ENCODE data around the gene LMBRD1. TPM values are rescaled to one million over a fixed set of nuclear protein-coding genes. Genes with fewer than 3 reads are reported as not detected.
"Not testable (repeated sequence)": the region's sequence is repeated elsewhere in the genome, so short reads cannot be mapped to it uniquely, and the experiment has no call there.

LMBRD1 gene
- total RNA-seq, 1 experiment from 2014 or later, result 16.4 TPM

DNA sequence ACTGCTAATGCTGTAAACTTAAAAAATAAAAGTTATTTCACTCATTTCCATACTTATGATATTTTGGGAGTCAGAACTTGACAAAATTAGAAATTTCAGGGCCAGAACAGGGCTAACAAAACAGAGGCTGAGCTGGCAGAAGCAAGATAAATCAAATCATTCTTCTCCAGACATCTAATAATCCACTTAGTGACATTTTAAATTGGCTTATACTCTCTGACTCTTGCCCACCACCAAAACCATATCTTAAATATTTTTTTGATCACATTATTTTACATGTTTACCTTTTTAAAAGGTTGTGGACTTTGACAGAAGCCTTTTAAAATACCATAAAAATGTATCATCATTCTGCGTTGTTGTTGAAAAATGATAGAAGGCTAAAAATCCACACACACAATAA, 116.5 kb downstream of the LMBRD1 start:
- H3K4me3 ChIP-seq, result no peak overlapping the region
- H3K36me3 ChIP-seq, result no peaks in the 10 kb centered on the region
- H3K27ac ChIP-seq, result no peak overlapping the region
- no peaks in the 10 kb centered on the region for H3K27me3 ChIP-seq (replicated peaks)
- no peaks in the 10 kb centered on the region for H3K4me1 ChIP-seq (replicated peaks)
- DNase-seq (ENCODE audit: low read depth in 1 of 2, low spot score in 2 of 2), result no peak
- no peaks in the 10 kb centered on the region for H3K9me3 ChIP-seq (replicated peaks)

DNA sequence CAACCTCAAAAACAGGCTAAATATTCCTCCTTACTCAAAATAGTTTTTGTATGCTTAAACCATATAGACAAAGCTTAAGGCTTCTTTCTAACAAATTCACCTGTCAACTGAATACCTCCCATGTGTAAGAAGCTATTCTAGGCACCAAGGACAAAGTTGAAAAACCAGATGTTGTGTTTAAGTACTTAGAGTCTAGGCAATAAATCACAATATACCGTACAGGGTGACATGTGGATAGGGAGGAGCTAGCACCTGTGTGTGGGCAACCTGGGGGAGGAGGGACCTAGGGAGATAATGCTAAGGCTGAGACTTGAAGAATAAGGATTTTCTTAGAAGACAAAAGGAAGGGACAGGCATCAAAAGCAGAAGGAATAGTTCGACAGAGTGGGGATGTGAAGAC, 123.5 kb downstream of the LMBRD1 start:
- Histone ChIP-seq H3K4me3 (no peak overlapping the region), H3K27ac (no peak overlapping the region), H3K9me3 (replicated peaks) (no peaks in the 10 kb centered on the region), H3K27me3 (replicated peaks) (no peaks in the 10 kb centered on the region), H3K4me1 (replicated peaks) (no peaks in the 10 kb centered on the region), H3K36me3 (no peaks in the 10 kb centered on the region)
- no peak for DNase-seq (ENCODE audit: low read depth in 1 of 2, low spot score in 2 of 2)

DNA sequence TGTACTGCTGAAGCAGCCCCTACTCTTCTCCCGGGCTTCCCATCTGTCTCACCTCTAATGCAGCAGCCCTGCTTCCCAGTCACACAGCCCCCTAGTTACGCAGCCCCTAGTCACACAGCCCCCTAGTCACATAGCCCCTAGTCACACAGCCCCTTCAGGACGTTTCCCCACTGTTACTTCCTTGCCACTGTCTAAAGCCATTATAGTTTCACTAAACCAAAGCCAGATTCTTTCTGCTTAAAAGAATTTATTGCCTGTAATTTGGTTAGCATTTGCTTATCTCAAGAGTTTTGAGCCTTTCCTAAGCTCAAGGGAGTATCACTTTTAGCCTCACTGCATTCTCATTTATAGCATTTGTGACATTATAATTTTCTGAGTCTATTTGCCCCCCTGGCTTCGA, 127.9 kb downstream of the LMBRD1 start:
- no peak for DNase-seq (ENCODE audit: low read depth in 1 of 2, low spot score in 2 of 2)
- H3K36me3 ChIP-seq, result no peaks in the 10 kb centered on the region
- no peak overlapping the region for H3K27ac ChIP-seq
- H3K4me1 ChIP-seq (replicated peaks), result no peaks in the 10 kb centered on the region
- no peaks in the 10 kb centered on the region for H3K9me3 ChIP-seq (replicated peaks)
- no peak overlapping the region for H3K4me3 ChIP-seq
- no peaks in the 10 kb centered on the region for H3K27me3 ChIP-seq (replicated peaks)

DNA sequence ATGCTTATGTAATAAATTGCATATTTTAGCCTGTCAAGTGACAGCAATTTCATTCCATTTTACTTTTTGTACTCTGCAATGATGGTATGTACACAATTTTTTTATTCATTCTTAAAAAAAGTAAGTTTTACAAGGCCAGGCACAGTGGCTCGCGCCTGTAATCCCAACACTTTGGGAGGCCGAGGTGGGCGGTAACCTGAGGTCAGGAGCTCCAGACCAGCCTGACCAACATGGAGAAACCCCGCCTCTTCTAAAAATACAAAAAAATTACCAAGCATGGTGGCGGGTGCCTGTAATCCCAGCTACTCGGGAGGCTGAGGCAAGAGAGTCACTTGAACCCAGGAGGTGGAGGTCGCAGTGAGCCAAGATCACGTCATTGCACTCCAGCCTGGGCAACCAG, 130.0 kb downstream of the LMBRD1 start:
- not testable (repeated sequence) for H3K27me3 ChIP-seq (replicated peaks); DNase-seq (ENCODE audit: low read depth in 1 of 2, low spot score in 2 of 2); H3K4me1 ChIP-seq (replicated peaks); H3K9me3 ChIP-seq (replicated peaks); H3K4me3 ChIP-seq; H3K36me3 ChIP-seq; H3K27ac ChIP-seq

DNA sequence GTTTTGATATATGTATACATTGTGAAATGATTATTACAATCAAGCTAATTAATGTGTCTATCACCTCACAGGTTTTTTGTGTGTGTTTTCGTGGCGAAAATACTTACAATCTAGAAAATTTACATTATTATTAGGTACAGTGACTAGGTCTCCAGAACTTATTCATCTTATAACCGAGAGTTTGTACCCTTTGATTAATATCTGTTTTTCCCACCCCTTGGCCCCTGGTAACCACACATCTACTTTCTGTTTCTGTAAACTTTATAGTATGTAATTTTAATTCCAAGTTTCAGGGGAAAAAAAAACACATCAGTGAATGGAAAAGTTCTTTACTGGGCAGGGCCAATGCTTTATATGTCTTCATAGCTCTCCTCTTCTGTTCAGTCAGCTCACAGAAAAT, 131.4 kb downstream of the LMBRD1 start:
- no peak for DNase-seq (ENCODE audit: low read depth in 1 of 2, low spot score in 2 of 2)
- no peak overlapping the region for H3K4me3 ChIP-seq
- H3K36me3 ChIP-seq, result no peaks in the 10 kb centered on the region
- no peaks in the 10 kb centered on the region for H3K4me1 ChIP-seq (replicated peaks)
- H3K9me3 ChIP-seq (replicated peaks), result no peaks in the 10 kb centered on the region
- no peaks in the 10 kb centered on the region for H3K27me3 ChIP-seq (replicated peaks)
- no peak overlapping the region for H3K27ac ChIP-seq

DNA sequence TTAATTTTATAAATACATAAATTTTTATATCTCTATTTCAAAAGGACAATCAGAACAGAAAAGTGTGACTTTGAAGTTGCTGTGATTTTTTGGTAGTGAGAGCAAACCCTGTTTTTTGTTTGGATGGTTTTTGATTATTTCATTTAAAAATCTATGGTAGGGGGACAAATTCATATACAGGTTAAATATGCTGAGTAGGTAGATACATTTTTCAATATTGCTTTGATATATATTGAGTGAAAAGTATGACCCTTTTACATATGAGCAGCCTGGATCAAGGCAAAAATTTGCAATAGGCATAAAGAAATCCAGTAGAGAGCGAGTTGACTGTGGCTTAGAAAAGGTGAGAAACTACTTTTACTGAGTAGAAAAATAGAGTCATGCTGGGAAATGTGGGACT, 132.3 kb downstream of the LMBRD1 start:
- Histone ChIP-seq H3K9me3 (replicated peaks) (no peaks in the 10 kb centered on the region), H3K4me1 (replicated peaks) (no peaks in the 10 kb centered on the region), H3K27ac (no peak overlapping the region), H3K27me3 (replicated peaks) (no peaks in the 10 kb centered on the region), H3K4me3 (no peak overlapping the region), H3K36me3 (no peaks in the 10 kb centered on the region)
- DNase-seq (ENCODE audit: low read depth in 1 of 2, low spot score in 2 of 2), result no peak

DNA sequence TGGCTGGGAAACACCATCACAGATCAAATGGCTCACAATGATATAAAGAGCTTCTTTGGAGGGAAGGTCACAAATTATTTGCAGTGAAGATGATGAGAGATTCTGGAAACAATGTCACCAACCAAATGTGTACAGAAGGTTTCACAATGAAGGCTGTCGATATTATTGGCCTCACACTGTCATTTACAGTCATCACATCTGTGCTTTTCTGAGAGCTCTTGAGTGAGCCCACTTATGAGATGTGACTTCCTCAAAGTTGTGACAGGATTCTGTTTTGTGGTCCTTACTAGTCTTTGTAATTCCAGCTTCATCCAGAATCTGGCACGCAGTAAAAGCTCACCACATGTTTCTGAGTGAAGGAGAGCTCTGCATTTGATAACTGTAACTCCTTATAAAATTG, 133.6 kb downstream of the LMBRD1 start:
- Histone ChIP-seq H3K4me3 (no peak overlapping the region), H3K9me3 (replicated peaks) (no peaks in the 10 kb centered on the region), H3K27ac (no peak overlapping the region), H3K4me1 (replicated peaks) (no peaks in the 10 kb centered on the region), H3K36me3 (no peaks in the 10 kb centered on the region), H3K27me3 (replicated peaks) (no peaks in the 10 kb centered on the region)
- DNase-seq (ENCODE audit: low read depth in 1 of 2, low spot score in 2 of 2), result no peak

DNA sequence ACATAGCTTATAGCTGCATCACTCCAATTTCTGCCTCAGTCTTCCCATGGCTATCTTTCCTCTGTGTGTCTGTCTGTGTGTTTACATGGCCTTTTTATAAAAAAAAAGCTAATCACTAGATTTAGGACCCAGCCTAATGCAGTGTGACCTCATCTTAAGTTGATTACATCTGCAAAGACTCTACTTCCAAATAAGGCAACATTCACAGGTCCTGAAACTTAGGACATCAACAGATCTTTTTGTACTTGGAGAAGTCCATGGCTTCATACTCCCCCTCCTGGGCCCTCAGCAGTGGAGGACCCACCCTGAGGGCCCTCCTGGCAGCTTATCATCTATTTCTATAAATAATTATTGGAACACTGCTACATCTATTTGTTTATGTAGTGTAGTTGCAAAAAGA, 146.1 kb downstream of the LMBRD1 start:
- H3K27ac ChIP-seq, result no peak overlapping the region
- DNase-seq (ENCODE audit: low read depth in 1 of 2, low spot score in 2 of 2), result no peak
- H3K4me3 ChIP-seq, result no peak overlapping the region
- no peaks in the 10 kb centered on the region for H3K36me3 ChIP-seq
- H3K27me3 ChIP-seq (replicated peaks), result no peaks in the 10 kb centered on the region
- H3K9me3 ChIP-seq (replicated peaks), result no peaks in the 10 kb centered on the region
- H3K4me1 ChIP-seq (replicated peaks), result no peaks in the 10 kb centered on the region

DNA sequence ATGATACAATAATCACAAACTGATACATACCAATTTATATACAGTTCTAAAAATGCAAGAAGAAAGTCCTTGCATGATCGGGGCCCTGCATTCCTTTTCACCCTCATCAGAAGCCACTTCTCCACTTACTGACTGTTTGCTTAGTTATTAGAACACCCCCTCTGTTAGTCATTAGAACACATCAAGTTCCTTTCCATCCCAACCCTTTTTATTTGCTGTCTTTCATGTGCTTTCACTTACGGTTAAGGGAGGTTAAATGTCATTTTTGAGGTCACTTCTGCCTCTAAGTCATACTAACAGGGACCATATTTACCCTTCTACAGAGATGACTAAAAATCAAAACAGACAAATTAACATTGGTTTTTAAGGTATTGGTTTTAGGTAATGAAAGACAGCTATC, 149.1 kb downstream of the LMBRD1 start:
- no peaks in the 10 kb centered on the region for H3K4me1 ChIP-seq (replicated peaks)
- H3K27ac ChIP-seq, result no peak overlapping the region
- DNase-seq (ENCODE audit: low read depth in 1 of 2, low spot score in 2 of 2), result no peak
- H3K27me3 ChIP-seq (replicated peaks), result no peaks in the 10 kb centered on the region
- no peaks in the 10 kb centered on the region for H3K9me3 ChIP-seq (replicated peaks)
- H3K36me3 ChIP-seq, result no peaks in the 10 kb centered on the region
- H3K4me3 ChIP-seq, result no peak overlapping the region

DNA sequence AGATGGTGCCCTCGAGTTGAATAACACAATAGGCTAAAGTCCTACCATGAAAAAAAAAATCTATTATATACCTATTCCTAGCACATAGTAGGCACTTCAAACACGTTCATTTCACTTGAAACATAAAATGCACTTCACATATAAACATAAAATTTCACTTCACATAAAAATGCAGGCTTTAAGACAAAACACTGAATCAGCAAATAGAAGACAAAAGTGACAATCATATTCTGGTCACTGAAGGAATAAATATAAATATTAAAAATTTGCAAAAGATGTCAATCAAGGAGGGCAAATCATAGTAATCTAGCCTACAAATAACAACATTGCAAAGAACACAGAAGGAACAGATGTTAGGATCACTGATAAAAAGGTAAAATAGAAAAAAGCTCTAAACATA, 153.1 kb downstream of the LMBRD1 start:
- Histone ChIP-seq H3K27me3 (replicated peaks) (no peaks in the 10 kb centered on the region; the same call in 1 of the 2 replicates), H3K27ac (no peak overlapping the region), H3K9me3 (replicated peaks) (no peaks in the 10 kb centered on the region), H3K36me3 (no peaks in the 10 kb centered on the region), H3K4me3 (no peak overlapping the region), H3K4me1 (replicated peaks) (no peaks in the 10 kb centered on the region)
- DNase-seq (ENCODE audit: low read depth in 1 of 2, low spot score in 2 of 2), result no peak

DNA sequence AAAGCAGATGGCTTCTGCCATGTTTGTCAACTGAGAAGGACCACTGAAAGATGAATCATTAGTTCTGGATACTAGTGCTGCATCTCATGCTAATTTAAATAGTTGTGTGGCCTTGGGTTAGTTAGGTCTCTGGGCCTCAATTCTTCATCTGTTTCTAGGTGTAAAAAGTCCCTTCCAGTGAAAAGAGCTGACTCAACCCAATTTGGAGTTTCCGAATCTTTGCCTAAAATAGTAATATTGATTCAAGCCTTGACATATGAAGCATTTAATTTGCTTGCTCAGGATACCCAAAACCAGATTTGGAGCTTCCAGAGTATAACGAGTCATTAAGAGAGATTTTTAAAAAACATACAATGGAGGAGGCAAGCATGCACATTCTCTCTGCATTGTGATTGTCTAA, 163.9 kb downstream of the LMBRD1 start:
- no peak for DNase-seq (ENCODE audit: low read depth in 1 of 2, low spot score in 2 of 2)
- no peak overlapping the region for H3K4me3 ChIP-seq
- no peaks in the 10 kb centered on the region for H3K4me1 ChIP-seq (replicated peaks)
- no peak overlapping the region for H3K27ac ChIP-seq
- H3K27me3 ChIP-seq (replicated peaks), result no peaks in the 10 kb centered on the region
- H3K36me3 ChIP-seq, result no peaks in the 10 kb centered on the region
- no peaks in the 10 kb centered on the region for H3K9me3 ChIP-seq (replicated peaks)

DNA sequence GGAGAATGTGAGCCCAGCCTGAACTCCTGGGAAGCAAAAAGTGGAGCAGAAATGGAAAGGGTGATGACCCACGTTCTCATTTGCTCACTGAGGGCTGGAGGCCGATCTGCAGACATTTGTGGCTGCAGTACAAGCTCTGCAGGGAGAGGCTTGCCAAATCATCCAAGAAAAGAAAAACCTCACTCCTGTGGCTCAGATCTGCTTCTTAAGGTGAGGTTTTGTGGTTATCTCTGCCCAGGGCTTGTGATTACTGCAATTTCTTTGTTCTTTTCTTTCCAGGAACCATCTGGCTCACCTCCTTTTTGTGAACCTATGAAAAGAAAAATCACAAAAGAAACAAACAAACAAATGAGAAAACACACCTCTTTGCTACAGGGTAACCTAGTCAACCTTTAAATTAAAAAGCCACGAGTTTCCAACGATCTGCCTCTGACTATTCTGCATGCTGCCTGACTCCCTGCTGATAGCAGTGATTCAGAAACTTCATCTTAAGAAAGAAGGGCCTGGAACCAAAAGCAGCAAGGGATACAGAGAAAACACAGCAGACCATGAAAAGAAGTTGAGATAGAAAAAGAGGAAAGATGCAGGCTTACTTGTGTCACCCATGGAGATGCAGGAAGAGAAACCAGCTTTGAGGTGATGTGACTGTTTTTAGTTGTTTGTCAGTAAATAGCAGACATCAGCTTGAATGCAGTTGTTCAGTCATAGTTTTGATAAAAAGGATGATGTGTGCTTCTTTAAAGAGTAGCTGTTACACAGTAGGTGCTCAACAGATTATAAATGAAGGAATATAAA, 165.1 kb downstream of the LMBRD1 start:
- Histone ChIP-seq H3K9me3 (replicated peaks) (no peaks in the 10 kb centered on the region), H3K4me1 (replicated peaks) (no peaks in the 10 kb centered on the region), H3K27me3 (replicated peaks) (no peaks in the 10 kb centered on the region), H3K36me3 (no peaks in the 10 kb centered on the region), H3K27ac (no peak overlapping the region), H3K4me3 (no peak overlapping the region)
- no peak for DNase-seq (ENCODE audit: low read depth in 1 of 2, low spot score in 2 of 2)

DNA sequence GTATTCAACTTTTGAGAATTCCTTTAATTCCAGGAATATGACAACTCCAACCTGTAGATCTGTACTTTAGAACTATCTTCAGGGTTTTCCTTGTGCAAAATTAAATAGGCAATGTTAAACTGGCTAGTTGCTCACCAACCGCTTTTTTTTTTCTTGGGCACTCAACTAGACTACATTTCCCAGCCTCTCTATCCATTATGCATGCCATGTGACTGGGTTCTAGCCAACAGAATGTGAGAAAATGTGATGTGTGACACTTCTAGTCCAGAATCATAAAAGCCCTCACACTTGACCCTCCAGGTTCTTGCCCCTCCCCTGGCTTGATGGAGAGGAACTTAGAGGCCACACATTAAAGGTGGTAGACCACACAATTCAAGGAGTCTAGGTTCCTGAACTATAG, 166.0 kb downstream of the LMBRD1 start:
- H3K4me1 ChIP-seq (replicated peaks), result no peaks in the 10 kb centered on the region
- H3K27ac ChIP-seq, result no peak overlapping the region
- no peak for DNase-seq (ENCODE audit: low read depth in 1 of 2, low spot score in 2 of 2)
- no peaks in the 10 kb centered on the region for H3K36me3 ChIP-seq
- no peaks in the 10 kb centered on the region for H3K9me3 ChIP-seq (replicated peaks)
- H3K27me3 ChIP-seq (replicated peaks), result no peaks in the 10 kb centered on the region
- no peak overlapping the region for H3K4me3 ChIP-seq

DNA sequence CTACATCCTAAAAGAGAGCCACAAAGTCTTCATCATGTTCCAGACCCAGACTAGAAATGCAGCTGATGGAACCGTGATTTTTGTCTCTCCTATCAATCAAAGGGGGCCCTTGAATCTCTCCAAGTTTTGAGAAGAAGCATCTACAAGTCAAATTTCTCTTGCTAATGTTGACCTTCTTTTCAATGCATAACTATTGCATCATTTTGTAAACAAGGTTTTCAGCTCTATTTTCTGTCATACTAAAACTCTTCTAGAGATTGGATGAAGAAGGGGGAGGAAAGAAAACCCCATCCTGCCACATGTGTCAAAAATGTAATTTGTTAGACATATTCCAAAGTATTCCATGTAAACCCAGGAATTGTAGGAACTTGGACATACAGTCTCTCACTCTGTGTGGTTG, 169.2 kb downstream of the LMBRD1 start:
- no peak overlapping the region for H3K27ac ChIP-seq
- no peak overlapping the region for H3K4me3 ChIP-seq
- H3K36me3 ChIP-seq, result no peaks in the 10 kb centered on the region
- H3K27me3 ChIP-seq (replicated peaks), result no peaks in the 10 kb centered on the region
- DNase-seq (ENCODE audit: low read depth in 1 of 2, low spot score in 2 of 2), result no peak
- no peaks in the 10 kb centered on the region for H3K4me1 ChIP-seq (replicated peaks)
- no peaks in the 10 kb centered on the region for H3K9me3 ChIP-seq (replicated peaks)

DNA sequence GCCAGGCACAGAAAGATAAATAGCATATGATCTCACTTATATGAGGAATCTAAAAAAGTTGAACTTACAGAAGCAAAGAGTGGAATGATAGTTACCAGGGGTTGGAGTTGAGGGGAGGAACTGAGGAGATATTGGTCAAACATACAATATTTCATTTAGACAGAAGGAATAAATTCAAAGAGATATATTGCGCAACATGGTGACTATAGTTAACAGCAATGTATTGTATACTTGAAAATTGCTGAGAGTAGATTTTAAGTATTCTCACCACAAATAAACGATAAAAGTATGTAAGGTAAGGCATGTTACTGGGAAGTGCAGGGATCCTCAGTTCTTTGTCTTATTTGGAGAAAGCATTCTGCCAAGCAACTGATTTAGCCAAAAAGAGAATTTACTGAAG, 171.9 kb downstream of the LMBRD1 start:
- no peaks in the 10 kb centered on the region for H3K27me3 ChIP-seq (replicated peaks)
- H3K9me3 ChIP-seq (replicated peaks), result no peaks in the 10 kb centered on the region
- no peaks in the 10 kb centered on the region for H3K4me1 ChIP-seq (replicated peaks)
- H3K36me3 ChIP-seq, result no peaks in the 10 kb centered on the region
- DNase-seq (ENCODE audit: low read depth in 1 of 2, low spot score in 2 of 2), result no peak
- no peak overlapping the region for H3K4me3 ChIP-seq
- no peak overlapping the region for H3K27ac ChIP-seq

Measured in SJSA1 (cell line).